ENCODE data around the gene IREB2.
"Not testable (repeated sequence)": the region's sequence is repeated elsewhere in the genome, so short reads cannot be mapped to it uniquely, and the experiment has no call there.

The IREB2 gene

GRCh38 chr15:78434134-78434533 is 3.9 kb upstream of the IREB2 start:
- H3K4me1 ChIP-seq (ENCODE audit: insufficient read depth, poor library complexity, severe bottlenecking): peaks cover 4% of the 10 kb centered on the region
- H3K27ac ChIP-seq (ENCODE audit: poor library complexity, severe bottlenecking): no peak overlapping the region
- TF ChIP-seq, protein P1, sequence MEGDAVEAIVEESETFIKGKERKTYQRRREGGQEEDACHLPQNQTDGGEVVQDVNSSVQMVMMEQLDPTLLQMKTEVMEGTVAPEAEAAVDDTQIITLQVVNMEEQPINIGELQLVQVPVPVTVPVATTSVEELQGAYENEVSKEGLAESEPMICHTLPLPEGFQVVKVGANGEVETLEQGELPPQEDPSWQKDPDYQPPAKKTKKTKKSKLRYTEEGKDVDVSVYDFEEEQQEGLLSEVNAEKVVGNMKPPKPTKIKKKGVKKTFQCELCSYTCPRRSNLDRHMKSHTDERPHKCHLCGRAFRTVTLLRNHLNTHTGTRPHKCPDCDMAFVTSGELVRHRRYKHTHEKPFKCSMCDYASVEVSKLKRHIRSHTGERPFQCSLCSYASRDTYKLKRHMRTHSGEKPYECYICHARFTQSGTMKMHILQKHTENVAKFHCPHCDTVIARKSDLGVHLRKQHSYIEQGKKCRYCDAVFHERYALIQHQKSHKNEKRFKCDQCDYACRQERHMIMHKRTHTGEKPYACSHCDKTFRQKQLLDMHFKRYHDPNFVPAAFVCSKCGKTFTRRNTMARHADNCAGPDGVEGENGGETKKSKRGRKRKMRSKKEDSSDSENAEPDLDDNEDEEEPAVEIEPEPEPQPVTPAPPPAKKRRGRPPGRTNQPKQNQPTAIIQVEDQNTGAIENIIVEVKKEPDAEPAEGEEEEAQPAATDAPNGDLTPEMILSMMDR (IDR thresholded peaks at IDR 0.05; ENCODE audit: poor library complexity, severe bottlenecking): no peak
- no peaks in the 10 kb centered on the region for H3K27me3 ChIP-seq (ENCODE audit: insufficient read depth, poor library complexity, severe bottlenecking)
- no peak overlapping the region for H3K4me3 ChIP-seq (ENCODE audit: severe bottlenecking)
- no peak for ATAC-seq (ENCODE audit: low read depth)
- no peak for DNase-seq (ENCODE audit: low spot score)
- no peaks in the 10 kb centered on the region for H3K9me3 ChIP-seq (ENCODE audit: severe bottlenecking)
- H3K36me3 ChIP-seq (ENCODE audit: low read depth): no peaks in the 10 kb centered on the region

GRCh38 chr15:78434711-78435110 is 3.3 kb upstream of the IREB2 start:
- not testable (repeated sequence) for H3K36me3 ChIP-seq (ENCODE audit: low read depth); H3K27ac ChIP-seq (ENCODE audit: poor library complexity, severe bottlenecking); H3K4me3 ChIP-seq (ENCODE audit: severe bottlenecking); H3K27me3 ChIP-seq (ENCODE audit: insufficient read depth, poor library complexity, severe bottlenecking); H3K4me1 ChIP-seq (ENCODE audit: insufficient read depth, poor library complexity, severe bottlenecking); ATAC-seq (ENCODE audit: low read depth); DNase-seq (ENCODE audit: low spot score); H3K9me3 ChIP-seq (ENCODE audit: severe bottlenecking)

- H3K4me3 ChIP-seq (ENCODE audit: severe bottlenecking): peak overlapping the region; percentile 93
- no peak for DNase-seq (ENCODE audit: low spot score)
- peak; percentile 18 for ATAC-seq (ENCODE audit: low read depth)
- peaks cover 30% of the 10 kb centered on the region for H3K36me3 ChIP-seq (ENCODE audit: low read depth)
- H3K27ac ChIP-seq (ENCODE audit: poor library complexity, severe bottlenecking): peak overlapping the region; percentile 65
- H3K4me1 ChIP-seq (ENCODE audit: insufficient read depth, poor library complexity, severe bottlenecking): peaks cover 27% of the 10 kb centered on the region
- TF ChIP-seq, protein P1 (IDR thresholded peaks at IDR 0.05; ENCODE audit: poor library complexity, severe bottlenecking): no peak
- H3K9me3 ChIP-seq (ENCODE audit: severe bottlenecking): no peaks in the 10 kb centered on the region
- H3K27me3 ChIP-seq (ENCODE audit: insufficient read depth, poor library complexity, severe bottlenecking): no peaks in the 10 kb centered on the region
These were observed 782 bp upstream of the IREB2 start for GRCh38 chr15:78437107-78437761.

GRCh38 chr15:78438619-78439285 is 736 bp downstream of the IREB2 start:
- peaks cover 27% of the 10 kb centered on the region for H3K4me1 ChIP-seq (ENCODE audit: insufficient read depth, poor library complexity, severe bottlenecking)
- peaks cover 46% of the 10 kb centered on the region for H3K36me3 ChIP-seq (ENCODE audit: low read depth)
- peak overlapping the region; percentile 65 for H3K27ac ChIP-seq (ENCODE audit: poor library complexity, severe bottlenecking)
- TF ChIP-seq, protein P1 (IDR thresholded peaks at IDR 0.05; ENCODE audit: poor library complexity, severe bottlenecking): peak; percentile 63
- H3K4me3 ChIP-seq (ENCODE audit: severe bottlenecking): peak overlapping the region; percentile 93
- DNase-seq (ENCODE audit: low spot score) (no peak), ATAC-seq (ENCODE audit: low read depth) (no peak; the same call in none of the 3 replicates)
- H3K9me3 ChIP-seq (ENCODE audit: severe bottlenecking): no peaks in the 10 kb centered on the region
- no peaks in the 10 kb centered on the region for H3K27me3 ChIP-seq (ENCODE audit: insufficient read depth, poor library complexity, severe bottlenecking)

DNA sequence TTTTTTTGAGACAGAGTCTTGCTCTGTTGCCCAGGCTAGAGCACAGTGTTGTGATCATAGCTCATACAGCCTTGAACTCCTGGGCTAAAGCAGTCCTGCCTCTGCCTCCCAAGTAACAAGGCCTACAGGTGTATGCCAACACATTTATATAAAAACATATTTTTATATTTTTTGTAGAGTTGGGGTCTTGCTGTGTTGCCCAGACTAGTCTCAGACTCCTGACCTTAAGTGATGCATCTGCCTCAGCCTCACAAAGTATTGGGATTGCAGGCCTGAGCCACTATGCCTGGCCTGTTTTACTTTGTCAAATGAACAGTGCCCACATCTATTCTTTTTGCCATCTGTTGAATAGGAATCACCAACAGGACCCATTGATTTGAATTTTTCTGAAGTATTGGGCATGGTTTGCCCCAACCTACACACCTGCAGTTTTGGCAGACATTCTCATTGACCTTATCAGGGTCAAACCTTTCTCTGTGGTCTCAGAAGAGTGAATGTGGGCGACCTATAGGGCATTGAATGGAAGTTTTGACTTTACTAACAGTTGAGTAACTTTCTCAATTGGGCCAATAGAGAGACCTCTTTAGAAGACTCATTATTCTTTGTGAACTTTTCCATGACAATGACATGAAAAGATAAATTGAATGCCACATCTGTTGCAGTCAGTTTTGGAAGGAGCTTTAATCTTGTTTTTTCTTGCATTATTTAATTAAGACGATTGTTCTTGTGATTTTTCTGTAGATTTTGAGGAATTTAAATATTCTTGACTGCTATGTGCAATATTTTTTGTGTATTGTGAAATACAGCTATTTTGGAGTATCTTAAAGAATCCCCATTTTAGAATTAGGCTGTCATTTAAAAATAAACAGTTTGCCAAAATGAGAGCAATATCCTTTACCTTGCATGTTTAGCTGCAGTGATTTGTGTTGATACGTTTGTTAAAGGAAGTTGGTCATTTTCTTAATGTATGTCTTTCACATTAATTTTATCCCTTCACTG is 2.7 kb downstream of the IREB2 start:
- peaks cover 65% of the 10 kb centered on the region for H3K36me3 ChIP-seq (ENCODE audit: low read depth)

More for the DNA sequence above, 2.7 kb downstream of the IREB2 start:
- DNase-seq (ENCODE audit: low spot score): no peak
- no peak for ATAC-seq (ENCODE audit: low read depth)
- H3K4me1 ChIP-seq (ENCODE audit: insufficient read depth, poor library complexity, severe bottlenecking): peaks cover 27% of the 10 kb centered on the region
- TF ChIP-seq, protein P1 (IDR thresholded peaks at IDR 0.05; ENCODE audit: poor library complexity, severe bottlenecking): no peak
- H3K4me3 ChIP-seq (ENCODE audit: severe bottlenecking): no peak overlapping the region
- H3K9me3 ChIP-seq (ENCODE audit: severe bottlenecking): no peaks in the 10 kb centered on the region
- no peaks in the 10 kb centered on the region for H3K27me3 ChIP-seq (ENCODE audit: insufficient read depth, poor library complexity, severe bottlenecking)
- no peak overlapping the region for H3K27ac ChIP-seq (ENCODE audit: poor library complexity, severe bottlenecking)
